ENCODE data around the gene SF3A2. TPM values are rescaled to one million over a fixed set of nuclear protein-coding genes. Genes with fewer than 3 reads are reported as not detected.

SF3A2 gene
- total and polyA plus RNA-seq, 4 donors = 29.2 to 97.8 (median 56.3) TPM

DNA sequence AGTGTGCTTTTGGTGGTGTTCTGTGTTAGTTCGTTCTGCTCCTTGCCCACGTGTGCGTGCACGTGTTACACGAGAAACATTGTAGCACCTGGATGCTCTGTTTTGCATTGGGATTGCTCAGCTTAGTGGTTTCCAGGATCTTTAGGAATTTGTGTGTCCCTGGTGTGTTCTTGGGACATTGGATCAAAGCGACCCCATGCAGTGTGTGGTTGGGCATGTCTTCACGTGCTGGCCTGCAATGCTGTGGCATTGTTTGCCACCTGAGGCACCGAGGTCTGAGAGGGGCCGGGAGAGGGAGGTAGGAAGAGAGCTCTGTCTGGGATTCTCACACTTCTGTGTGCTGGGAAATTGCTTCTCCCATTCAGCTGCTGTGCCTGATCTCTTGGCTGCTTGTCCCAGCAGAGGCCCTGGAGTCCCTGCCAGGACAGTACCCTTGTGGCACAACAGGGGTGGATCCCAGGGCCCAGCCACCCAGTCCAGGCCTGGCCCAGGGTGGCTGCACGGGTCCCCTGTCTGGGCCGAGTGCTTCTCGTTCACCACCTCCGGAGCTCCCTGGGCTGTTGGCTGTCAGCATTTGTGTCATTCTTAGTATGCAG is 11.8 kb upstream of the SF3A2 start:
- Histone ChIP-seq H3K4me1 (ENCODE audit: control insufficient read depth, insufficient read depth, low read length) (peaks cover 20% of the 10 kb centered on the region), H3K4me3 (ENCODE audit: low read depth, low read length) (no peak overlapping the region), H3K27ac (ENCODE audit: low read depth, low read length) (no peak overlapping the region), H3K36me3 (ENCODE audit: control insufficient read depth, insufficient read depth, low read length) (peaks cover 99% of the 10 kb centered on the region), H3K27me3 (ENCODE audit: control insufficient read depth, insufficient read depth, low read length) (no peaks in the 10 kb centered on the region), H3K9me3 (ENCODE audit: control insufficient read depth, insufficient read depth, low read length) (no peaks in the 10 kb centered on the region)
- no peak for DNase-seq (ENCODE audit: low read depth in 4 of 6, low spot score in 6 of 6)
- WGBS (ENCODE audit: insufficient coverage) = 90% methylated on average over 12 of the region's 13 CpGs

GRCh38 chr19:2225415-2226050 is 11.1 kb upstream of the SF3A2 start:
- H3K4me3 ChIP-seq (ENCODE audit: low read depth, low read length) = no peak overlapping the region
- H3K36me3 ChIP-seq (ENCODE audit: control insufficient read depth, insufficient read depth, low read length) = peaks cover 99% of the 10 kb centered on the region
- no peak overlapping the region for H3K27ac ChIP-seq (ENCODE audit: low read depth, low read length)

GRCh38 chr19:2226051-2226839 is 10.4 kb upstream of the SF3A2 start:
- 95% methylated on average over 56 of the region's 59 CpGs for WGBS (ENCODE audit: insufficient coverage)
- H3K4me1 ChIP-seq (ENCODE audit: control insufficient read depth, insufficient read depth, low read length) = peaks cover 7% of the 10 kb centered on the region
- H3K36me3 ChIP-seq (ENCODE audit: control insufficient read depth, insufficient read depth, low read length) = peaks cover 100% of the 10 kb centered on the region
- H3K9me3 ChIP-seq (ENCODE audit: control insufficient read depth, insufficient read depth, low read length) = no peaks in the 10 kb centered on the region
- no peak overlapping the region for H3K4me3 ChIP-seq (ENCODE audit: low read depth, low read length)
- H3K27me3 ChIP-seq (ENCODE audit: control insufficient read depth, insufficient read depth, low read length) = no peaks in the 10 kb centered on the region
- H3K27ac ChIP-seq (ENCODE audit: low read depth, low read length) = no peak overlapping the region
- no peak for DNase-seq (ENCODE audit: low read depth in 4 of 6, low spot score in 6 of 6)

More at GRCh38 chr19:2225415-2226050, 11.1 kb upstream of the SF3A2 start:
- no peak for DNase-seq (ENCODE audit: low read depth in 4 of 6, low spot score in 6 of 6)
- Histone ChIP-seq H3K27me3 (ENCODE audit: control insufficient read depth, insufficient read depth, low read length) (no peaks in the 10 kb centered on the region), H3K9me3 (ENCODE audit: control insufficient read depth, insufficient read depth, low read length) (no peaks in the 10 kb centered on the region), H3K4me1 (ENCODE audit: control insufficient read depth, insufficient read depth, low read length) (peaks cover 14% of the 10 kb centered on the region)
- 94% methylated on average over 32 of the region's 32 CpGs for WGBS (ENCODE audit: insufficient coverage)

GRCh38 chr19:2226840-2227360 is 9.7 kb upstream of the SF3A2 start:
- DNase-seq (ENCODE audit: low read depth in 4 of 6, low spot score in 6 of 6) = no peak
- Histone ChIP-seq H3K36me3 (ENCODE audit: control insufficient read depth, insufficient read depth, low read length) (peaks cover 100% of the 10 kb centered on the region), H3K27me3 (ENCODE audit: control insufficient read depth, insufficient read depth, low read length) (no peaks in the 10 kb centered on the region), H3K27ac (ENCODE audit: low read depth, low read length) (no peak overlapping the region), H3K9me3 (ENCODE audit: control insufficient read depth, insufficient read depth, low read length) (no peaks in the 10 kb centered on the region), H3K4me3 (ENCODE audit: low read depth, low read length) (no peak overlapping the region), H3K4me1 (ENCODE audit: control insufficient read depth, insufficient read depth, low read length) (peaks cover under 1% of the 10 kb centered on the region)
- 95% methylated on average over 53 of the region's 53 CpGs for WGBS (ENCODE audit: insufficient coverage)

- Histone ChIP-seq H3K27ac (ENCODE audit: low read depth, low read length) (no peak overlapping the region), H3K27me3 (ENCODE audit: control insufficient read depth, insufficient read depth, low read length) (no peaks in the 10 kb centered on the region), H3K4me1 (ENCODE audit: control insufficient read depth, insufficient read depth, low read length) (no peaks in the 10 kb centered on the region), H3K4me3 (ENCODE audit: low read depth, low read length) (no peak overlapping the region), H3K9me3 (ENCODE audit: control insufficient read depth, insufficient read depth, low read length) (no peaks in the 10 kb centered on the region), H3K36me3 (ENCODE audit: control insufficient read depth, insufficient read depth, low read length) (peaks cover 100% of the 10 kb centered on the region)
- no peak for DNase-seq (ENCODE audit: low read depth in 4 of 6, low spot score in 6 of 6)
- WGBS (ENCODE audit: insufficient coverage) = 90% methylated on average over 58 of the region's 67 CpGs
Observed at GRCh38 chr19:2227415-2228156, 9.0 kb upstream of the SF3A2 start.

DNA sequence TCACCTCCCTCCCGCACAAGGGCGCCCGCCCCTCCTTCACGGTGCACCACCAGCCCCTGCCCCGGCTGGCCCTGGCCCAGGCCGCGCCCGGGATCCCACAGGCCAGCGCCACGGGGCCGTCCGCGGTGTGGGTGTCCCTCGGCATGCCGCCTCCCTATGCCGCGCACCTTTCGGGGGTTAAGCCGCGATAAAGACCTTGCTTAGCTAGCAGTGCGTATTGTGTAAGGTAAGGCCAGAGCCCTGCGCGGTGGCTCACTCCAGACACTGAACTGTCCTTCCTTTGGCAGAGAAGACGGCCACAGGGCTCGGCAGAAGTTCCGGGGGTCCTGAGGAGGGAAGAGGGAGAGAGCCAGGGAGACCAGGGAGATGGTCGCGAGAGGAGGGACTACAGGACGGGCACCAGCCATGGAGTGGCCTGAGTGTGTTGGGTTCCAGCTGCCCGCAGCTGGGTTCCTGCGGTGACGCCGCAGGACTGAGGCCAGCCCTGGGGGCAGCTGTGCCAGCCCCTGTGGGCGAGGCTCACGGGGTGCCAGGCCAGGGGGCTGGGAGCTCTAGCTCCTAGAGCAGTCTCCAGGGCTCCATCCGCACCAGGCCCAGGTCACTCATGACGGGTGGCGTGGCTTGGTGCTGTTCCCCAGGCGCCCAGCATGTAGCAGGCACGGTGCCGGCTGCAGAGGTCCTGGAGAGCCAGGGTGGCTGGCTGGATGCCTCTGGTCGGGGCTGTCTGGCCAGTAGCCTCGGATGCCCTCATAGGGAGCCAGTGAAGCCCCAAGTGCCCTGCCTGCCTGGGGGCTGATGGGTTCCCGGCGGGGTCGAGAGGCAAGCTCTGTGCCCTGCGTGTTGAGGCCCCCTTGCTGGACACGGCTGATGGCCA is 8.2 kb upstream of the SF3A2 start:
- Histone ChIP-seq H3K9me3 (ENCODE audit: control insufficient read depth, insufficient read depth, low read length) (no peaks in the 10 kb centered on the region), H3K27me3 (ENCODE audit: control insufficient read depth, insufficient read depth, low read length) (no peaks in the 10 kb centered on the region), H3K4me3 (ENCODE audit: low read depth, low read length) (no peak overlapping the region), H3K27ac (ENCODE audit: low read depth, low read length) (no peak overlapping the region), H3K36me3 (ENCODE audit: control insufficient read depth, insufficient read depth, low read length) (peaks cover 100% of the 10 kb centered on the region), H3K4me1 (ENCODE audit: control insufficient read depth, insufficient read depth, low read length) (peaks cover 7% of the 10 kb centered on the region)
- DNase-seq (ENCODE audit: low read depth in 4 of 6, low spot score in 6 of 6) = no peak
- WGBS (ENCODE audit: insufficient coverage) = 93% methylated on average over 48 of the region's 48 CpGs

- H3K27me3 ChIP-seq (ENCODE audit: control insufficient read depth, insufficient read depth, low read length) = no peaks in the 10 kb centered on the region
- no peaks in the 10 kb centered on the region for H3K9me3 ChIP-seq (ENCODE audit: control insufficient read depth, insufficient read depth, low read length)
- 93% methylated on average over 35 of the region's 45 CpGs for WGBS (ENCODE audit: insufficient coverage)
- H3K27ac ChIP-seq (ENCODE audit: low read depth, low read length) = no peak overlapping the region
- H3K4me1 ChIP-seq (ENCODE audit: control insufficient read depth, insufficient read depth, low read length) = peaks cover 16% of the 10 kb centered on the region
- H3K4me3 ChIP-seq (ENCODE audit: low read depth, low read length) = no peak overlapping the region
- peaks cover 100% of the 10 kb centered on the region for H3K36me3 ChIP-seq (ENCODE audit: control insufficient read depth, insufficient read depth, low read length)
- no peak for DNase-seq (ENCODE audit: low read depth in 4 of 6, low spot score in 6 of 6)
Observed at GRCh38 chr19:2229103-2230032, 7.3 kb upstream of the SF3A2 start.

DNA sequence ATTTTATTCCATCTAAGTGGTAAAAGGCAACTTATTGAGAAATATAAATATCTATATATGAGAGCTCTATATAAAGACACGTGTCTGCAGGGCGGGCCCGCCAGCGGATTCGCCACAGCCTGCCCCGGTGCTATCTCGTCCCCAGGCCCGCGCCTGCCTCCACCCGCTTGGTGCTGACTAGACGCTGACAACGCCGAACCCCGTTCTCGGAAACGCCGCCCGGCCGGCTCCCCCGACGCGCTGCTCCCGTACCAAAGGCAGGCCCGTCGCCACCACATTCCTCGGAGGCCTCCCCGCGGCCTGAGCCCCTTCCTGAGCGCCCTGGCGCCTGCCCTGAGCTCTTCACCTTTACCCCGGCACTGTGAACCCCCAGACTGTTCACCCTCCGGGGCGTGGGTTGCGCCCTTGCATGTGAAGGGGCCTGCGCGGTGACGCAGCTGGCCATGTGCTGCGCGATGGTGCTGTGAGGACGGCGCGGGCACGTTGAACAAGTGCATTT is 6.5 kb upstream of the SF3A2 start:
- 90% methylated on average over 42 of the region's 43 CpGs for WGBS (ENCODE audit: insufficient coverage)
- peaks cover 99% of the 10 kb centered on the region for H3K36me3 ChIP-seq (ENCODE audit: control insufficient read depth, insufficient read depth, low read length)

More for the DNA sequence above, 6.5 kb upstream of the SF3A2 start:
- no peak for DNase-seq (ENCODE audit: low read depth in 4 of 6, low spot score in 6 of 6)
- no peaks in the 10 kb centered on the region for H3K27me3 ChIP-seq (ENCODE audit: control insufficient read depth, insufficient read depth, low read length)
- no peaks in the 10 kb centered on the region for H3K9me3 ChIP-seq (ENCODE audit: control insufficient read depth, insufficient read depth, low read length)
- no peak overlapping the region for H3K4me3 ChIP-seq (ENCODE audit: low read depth, low read length)
- no peak overlapping the region for H3K27ac ChIP-seq (ENCODE audit: low read depth, low read length)
- H3K4me1 ChIP-seq (ENCODE audit: control insufficient read depth, insufficient read depth, low read length) = peaks cover 23% of the 10 kb centered on the region
